ENCODE measurements around the gene MMP25. TPM values are rescaled to one million over a fixed set of nuclear protein-coding genes. Genes with fewer than 3 reads are reported as not detected.

MMP25 gene
- 0.03 and 0.05 TPM in 2 replicates for polyA plus RNA-seq (2012; rRNA removed)
- 0.01 TPM in 2 replicates for polyA plus RNA-seq (2012; cell fraction: cytosol; rRNA removed)
- 0.05 and 0.13 TPM in 2 replicates for polyA plus RNA-seq (2012; cell fraction: nucleus; rRNA removed)

- Histone ChIP-seq H3K4me1 (ENCODE audit: control insufficient read depth in 1 of 2, insufficient read depth in 2 of 2, low read depth in 1 of 2, low read length in 1 of 2) (no peaks in the 10 kb centered on the region; a peak in 1 of 4 replicates), H3K4me3 (ENCODE audit: low read depth in 2 of 2, low read length in 1 of 2) (peak within 1 kb of the TSS; percentile 33 to 56), H3K9me3 (no peaks in the 10 kb centered on the region), H4K20me1 (ENCODE audit: insufficient read depth) (no peaks in the 10 kb centered on the region), H3K36me3 (replicated peaks in 1 of 2; ENCODE audit: control insufficient read depth in 1 of 2, insufficient read depth in 2 of 2, low read length in 1 of 2) (no peaks in the 10 kb centered on the region), H3K79me2 (ENCODE audit: insufficient read depth) (no peaks in the 10 kb centered on the region), H3K4me2 (peak within 1 kb of the TSS; percentile 89), H2AFZ (ENCODE audit: low read depth) (peak within 1 kb of the TSS; percentile 41; the same call in 1 of the 2 replicates), H3K27me3 (ENCODE audit: insufficient read depth) (peaks cover 72% of the 10 kb centered on the region), H3K9ac (no peak within 1 kb of the TSS), H3F3A (replicated peaks; ENCODE audit: insufficient read depth) (peaks cover 8% of the 10 kb centered on the region), H3K27ac (ENCODE audit: low read depth in 2 of 2, low read length in 1 of 2) (no peak within 1 kb of the TSS), H3K9me2 (no peaks in the 10 kb centered on the region)
- POLR2A ChIA-PET = no interaction called here
- TF ChIP-seq YY1 (IDR thresholded peaks at IDR 0.05; ENCODE audit: low read depth) = no peak
- TF ChIP-seq CHD2 (IDR thresholded peaks at IDR 0.05; ENCODE audit: low read length, partially characterized antibody) = no peak
- peak; percentile 92 for TF ChIP-seq EZH2phosphoT487 (IDR thresholded peaks at IDR 0.05; ENCODE audit: borderline replicate concordance, low read depth)
- TF ChIP-seq USF1 (IDR thresholded peaks at IDR 0.05; ENCODE audit: borderline replicate concordance, low read depth) = 0 out of 2 replicates have a peak, but pooled peaks have one; percentile 14
- WGBS (ENCODE audit: low lambda C conversion rate) = under 1% methylated on average over 21 of the region's 86 CpGs
- peak; percentile 82 for DNase-seq
- CTCF ChIA-PET = interaction anchor here (2.3 to 8.5 kb wide), 3 partner anchors 12 to 14 kb away, joined by 6 to 141 read pairs (median 10); no protein-coding TSS in a partner anchor
Measured at GRCh38 chr16:3045758-3046640, at the start of gene MMP25. TSS of gene MMP25 (plus strand) at chr16:3046561. CDS start at chr16:3046918, 357 bp downstream.

- Histone ChIP-seq H3F3A (replicated peaks; ENCODE audit: insufficient read depth) (peaks cover 6% of the 10 kb centered on the region), H3K27ac (ENCODE audit: low read depth in 2 of 2, low read length in 1 of 2) (no peak overlapping the region), H3K9me2 (no peaks in the 10 kb centered on the region), H3K36me3 (replicated peaks in 1 of 2; ENCODE audit: control insufficient read depth in 1 of 2, insufficient read depth in 2 of 2, low read length in 1 of 2) (no peaks in the 10 kb centered on the region), H3K27me3 (ENCODE audit: insufficient read depth) (no peaks in the 10 kb centered on the region), H4K20me1 (ENCODE audit: insufficient read depth) (no peaks in the 10 kb centered on the region), H3K4me2 (no peak overlapping the region), H2AFZ (ENCODE audit: low read depth) (no peak overlapping the region), H3K9ac (no peak overlapping the region), H3K79me2 (ENCODE audit: insufficient read depth) (no peaks in the 10 kb centered on the region), H3K9me3 (no peaks in the 10 kb centered on the region), H3K4me3 (ENCODE audit: low read depth in 2 of 2, low read length in 1 of 2) (no peak overlapping the region), H3K4me1 (ENCODE audit: control insufficient read depth in 1 of 2, insufficient read depth in 2 of 2, low read depth in 1 of 2, low read length in 1 of 2) (peaks cover 0 to 2% of the 10 kb centered on the region in 2 experiments; a peak in 1 of 4 replicates)
- CTCF ChIA-PET = interaction anchor here (0.6 to 1.9 kb wide), 3 partner anchors 19 to 59 kb away, joined by 3 to 6 read pairs (median 4); no protein-coding TSS in a partner anchor
- no peak for DNase-seq
- WGBS (ENCODE audit: low lambda C conversion rate) = 72% methylated on average over 4 of the region's 6 CpGs
- POLR2A ChIA-PET = interaction anchor here (1.4 kb wide), 1 partner anchor 19 kb away, joined by 4 read pairs; the partner anchor contains the start of gene PKMYT1
- TF ChIP-seq GATA2 (CRISPR knock-in tag; IDR thresholded peaks at IDR 0.05) (no peak), TCF12 (IDR thresholded peaks at IDR 0.05) (no peak), SMC3 (IDR thresholded peaks at IDR 0.05; ENCODE audit: low read depth, low read length) (no peak), FOXM1 (IDR thresholded peaks at IDR 0.05; ENCODE audit: low read depth) (no peak), TAF1 (IDR thresholded peaks at IDR 0.05; ENCODE audit: borderline replicate concordance, low read depth, low read length) (no peak), RFX5 (IDR thresholded peaks at IDR 0.05; ENCODE audit: low read length) (no peak), NRF1 (IDR thresholded peaks at IDR 0.05; ENCODE audit: low read depth, low read length) (no peak), RAD21 (IDR thresholded peaks at IDR 0.05; ENCODE audit: low read length) (no peak), MAX (IDR thresholded peaks at IDR 0.05; ENCODE audit: low read depth) (no peak), CHD2 (IDR thresholded peaks at IDR 0.05; ENCODE audit: low read length, partially characterized antibody) (no peak), PBX3 (IDR thresholded peaks at IDR 0.05) (no peak), USF1 (IDR thresholded peaks at IDR 0.05; ENCODE audit: borderline replicate concordance, low read depth) (no peak), RXRA (IDR thresholded peaks at IDR 0.05; ENCODE audit: borderline replicate concordance, low read depth) (no peak), FOSL2 (IDR thresholded peaks at IDR 0.05; ENCODE audit: borderline replicate concordance, low read depth) (no peak), EZH2phosphoT487 (IDR thresholded peaks at IDR 0.05; ENCODE audit: borderline replicate concordance, low read depth) (no peak)
Measured at GRCh38 chr16:2999929-3000328, 46.4 kb upstream of the MMP25 start.

All from SK-N-SH (cell line).